ENCODE data around the gene CPE.
A peak's percentile ranks its signal among the peaks of the same experiment; 100 is the strongest.

The CPE gene

DNA sequence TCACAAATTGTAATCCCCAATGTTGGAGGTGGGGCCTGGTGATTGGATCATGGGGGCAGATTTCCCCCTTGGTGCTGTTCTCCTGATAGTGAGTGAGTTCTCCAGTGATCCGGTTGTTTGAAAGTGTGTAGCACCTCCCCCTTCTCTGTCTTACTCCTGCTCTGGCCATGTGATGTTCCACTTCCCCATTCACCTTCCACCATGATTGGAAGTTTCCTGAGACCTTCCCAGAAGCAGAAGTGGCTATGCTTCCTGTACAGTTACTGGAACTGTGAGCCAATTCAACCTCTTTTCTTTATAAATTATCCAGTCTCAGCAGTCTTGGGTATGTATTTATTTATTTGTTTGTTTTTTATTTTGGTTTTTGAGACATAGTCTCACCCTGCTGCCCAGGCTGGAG lies 143.2 kb downstream of the CPE start:
- DNase-seq (ENCODE audit: low read depth, low spot score) = no peak
- no peak overlapping the region for H3K4me3 ChIP-seq (ENCODE audit: low read depth, low read length)
- in situ Hi-C loops (cut with HindIII; ENCODE audit: low sequenced_read_pairs) = no loop called here
- TF ChIP-seq, protein P1, sequence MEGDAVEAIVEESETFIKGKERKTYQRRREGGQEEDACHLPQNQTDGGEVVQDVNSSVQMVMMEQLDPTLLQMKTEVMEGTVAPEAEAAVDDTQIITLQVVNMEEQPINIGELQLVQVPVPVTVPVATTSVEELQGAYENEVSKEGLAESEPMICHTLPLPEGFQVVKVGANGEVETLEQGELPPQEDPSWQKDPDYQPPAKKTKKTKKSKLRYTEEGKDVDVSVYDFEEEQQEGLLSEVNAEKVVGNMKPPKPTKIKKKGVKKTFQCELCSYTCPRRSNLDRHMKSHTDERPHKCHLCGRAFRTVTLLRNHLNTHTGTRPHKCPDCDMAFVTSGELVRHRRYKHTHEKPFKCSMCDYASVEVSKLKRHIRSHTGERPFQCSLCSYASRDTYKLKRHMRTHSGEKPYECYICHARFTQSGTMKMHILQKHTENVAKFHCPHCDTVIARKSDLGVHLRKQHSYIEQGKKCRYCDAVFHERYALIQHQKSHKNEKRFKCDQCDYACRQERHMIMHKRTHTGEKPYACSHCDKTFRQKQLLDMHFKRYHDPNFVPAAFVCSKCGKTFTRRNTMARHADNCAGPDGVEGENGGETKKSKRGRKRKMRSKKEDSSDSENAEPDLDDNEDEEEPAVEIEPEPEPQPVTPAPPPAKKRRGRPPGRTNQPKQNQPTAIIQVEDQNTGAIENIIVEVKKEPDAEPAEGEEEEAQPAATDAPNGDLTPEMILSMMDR (IDR thresholded peaks at IDR 0.05; ENCODE audit: low read depth, low read length) = no peak

DNA sequence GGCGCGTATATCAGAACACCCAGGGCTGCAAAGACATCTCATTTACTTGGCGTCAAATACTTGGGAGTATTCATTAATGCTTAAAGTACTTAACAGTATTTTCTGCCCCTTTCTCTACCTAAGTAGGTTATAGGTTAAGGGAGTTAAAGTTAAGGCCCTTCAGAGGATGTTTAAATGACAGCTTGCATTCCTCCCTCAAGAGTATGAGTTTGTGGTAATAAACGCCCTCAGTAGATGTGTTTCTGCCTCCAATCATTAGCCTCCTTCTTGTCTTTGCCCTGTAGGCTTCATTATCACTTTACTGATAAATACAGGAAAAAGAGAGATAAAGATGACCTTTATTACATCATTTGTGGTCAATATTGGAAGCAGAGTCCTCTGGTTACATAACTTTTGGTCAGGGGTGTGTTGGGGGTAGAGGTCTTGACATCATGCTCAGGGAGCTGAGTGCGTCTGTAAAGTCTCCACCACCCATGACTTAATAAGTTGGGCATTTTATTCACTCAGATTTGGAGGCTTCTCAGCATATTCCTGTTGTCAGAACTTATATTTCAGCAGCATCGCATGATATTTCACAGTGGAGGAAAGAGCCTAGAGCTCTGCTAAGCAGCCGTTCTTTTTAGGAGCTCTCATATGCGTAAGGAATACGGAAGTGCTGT lies 145.9 kb downstream of the CPE start:
- TF ChIP-seq, protein P1 (IDR thresholded peaks at IDR 0.05; ENCODE audit: low read depth, low read length) = no peak
- in situ Hi-C loops (cut with HindIII; ENCODE audit: low sequenced_read_pairs) = no loop called here
- no peak for DNase-seq (ENCODE audit: low read depth, low spot score)
- no peak overlapping the region for H3K4me3 ChIP-seq (ENCODE audit: low read depth, low read length)

DNA sequence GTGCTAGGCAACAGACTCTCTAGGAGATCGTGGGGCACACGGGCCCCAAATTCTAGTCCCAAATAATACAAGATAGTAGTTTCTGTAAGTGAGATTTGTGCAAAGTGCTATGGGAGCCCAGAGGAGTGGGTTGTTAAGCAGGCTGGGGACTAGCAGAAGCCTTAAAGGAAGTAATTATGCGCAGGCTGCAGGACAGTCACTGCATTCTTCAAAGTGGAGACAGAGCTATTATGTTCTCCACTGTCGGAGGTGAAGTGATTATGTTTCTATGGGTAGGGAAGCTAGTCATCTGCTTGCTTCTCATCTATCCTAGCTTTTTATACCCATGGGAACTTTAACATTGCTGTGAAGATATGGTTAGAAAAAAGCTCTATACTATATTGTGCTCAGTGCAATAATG lies 154.2 kb downstream of the CPE start:
- in situ Hi-C loops (cut with HindIII; ENCODE audit: low sequenced_read_pairs) = no loop called here
- no peak overlapping the region for H3K4me3 ChIP-seq (ENCODE audit: low read depth, low read length)
- TF ChIP-seq, protein P1 (IDR thresholded peaks at IDR 0.05; ENCODE audit: low read depth, low read length) = no peak
- DNase-seq (ENCODE audit: low read depth, low spot score) = no peak

GRCh38 chr4:165537028-165537648 lies 158.3 kb downstream of the CPE start:
- TF ChIP-seq, protein P1 (IDR thresholded peaks at IDR 0.05; ENCODE audit: low read depth, low read length) = peak; percentile 48
- in situ Hi-C loops (cut with HindIII; ENCODE audit: low sequenced_read_pairs) = no loop called here
- no peak overlapping the region for H3K4me3 ChIP-seq (ENCODE audit: low read depth, low read length)
- peak; percentile 73 for DNase-seq (ENCODE audit: low read depth, low spot score)

DNA sequence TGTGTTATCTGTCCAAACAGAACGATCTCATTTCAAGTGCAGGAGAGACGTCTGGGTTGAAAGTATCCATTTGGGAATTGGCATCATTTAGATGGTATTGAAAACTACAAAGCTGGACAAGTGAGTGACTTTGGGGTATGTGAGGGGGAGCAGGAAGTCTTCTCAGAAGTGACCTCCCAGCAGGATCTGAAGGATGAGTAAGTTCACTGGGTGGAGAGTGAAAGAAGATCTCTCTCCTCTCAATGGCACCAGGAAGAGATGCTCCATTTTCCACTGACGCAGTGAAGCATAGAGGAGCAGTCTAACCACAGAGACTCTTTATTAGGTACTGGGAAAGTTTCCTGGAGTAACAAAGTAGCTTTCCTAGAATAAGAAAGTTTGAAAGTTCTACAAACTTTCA lies 161.0 kb downstream of the CPE start:
- H3K4me3 ChIP-seq (ENCODE audit: low read depth, low read length) = no peak overlapping the region
- TF ChIP-seq, protein P1 (IDR thresholded peaks at IDR 0.05; ENCODE audit: low read depth, low read length) = no peak
- in situ Hi-C loops (cut with HindIII; ENCODE audit: low sequenced_read_pairs) = no loop called here
- DNase-seq (ENCODE audit: low read depth, low spot score) = no peak

GRCh38 chr4:165540206-165540830 lies 161.5 kb downstream of the CPE start:
- in situ Hi-C loops (cut with HindIII; ENCODE audit: low sequenced_read_pairs) = no loop called here

More at GRCh38 chr4:165540206-165540830, 161.5 kb downstream of the CPE start:
- no peak overlapping the region for H3K4me3 ChIP-seq (ENCODE audit: low read depth, low read length)
- no peak for DNase-seq (ENCODE audit: low read depth, low spot score)
- TF ChIP-seq, protein P1 (IDR thresholded peaks at IDR 0.05; ENCODE audit: low read depth, low read length) = no peak

Data from astrocyte of the spinal cord (primary cell).